SK-N-MC (cell line): ENCODE measurements around the gene RLN1.

Experiments
- EZH2 ChIP-seq: fragments of 200-600 bp; sonication (generic); IDR thresholded peaks from one replicate; pipeline ENCODE4 v1.6.1; 2017; ENCODE audit warnings: antibody characterized with exemption
- FOXP2 ChIP-seq: optimal IDR thresholded peaks from 2 replicates; pipeline ENCODE3; 2011; ENCODE audit warnings: mild to moderate bottlenecking, moderate library complexity; ENCODE audit not compliant: insufficient read depth; ENCODE audit errors: extremely low read length, control extremely low read depth
- POLR2AphosphoS5 ChIP-seq: IDR thresholded peaks from 2 replicates; pipeline ENCODE4 v1.6.1; 2012; ENCODE audit warnings: mild to moderate bottlenecking, low read depth, low read length, borderline replicate concordance

- TF ChIP-seq EZH2 (no peak), POLR2AphosphoS5 (no peak), FOXP2 (no peak)
Measured at GRCh38 chr9:5310851-5311250, 28.8 kb downstream of the RLN1 start.
